ENCODE results near the gene PPFIA1. TPM values are rescaled to one million over a fixed set of nuclear protein-coding genes. Genes with fewer than 3 reads are reported as not detected.

PPFIA1 gene
- total RNA-seq, 1 experiment from 2014 or later = 35.0 TPM

DNA sequence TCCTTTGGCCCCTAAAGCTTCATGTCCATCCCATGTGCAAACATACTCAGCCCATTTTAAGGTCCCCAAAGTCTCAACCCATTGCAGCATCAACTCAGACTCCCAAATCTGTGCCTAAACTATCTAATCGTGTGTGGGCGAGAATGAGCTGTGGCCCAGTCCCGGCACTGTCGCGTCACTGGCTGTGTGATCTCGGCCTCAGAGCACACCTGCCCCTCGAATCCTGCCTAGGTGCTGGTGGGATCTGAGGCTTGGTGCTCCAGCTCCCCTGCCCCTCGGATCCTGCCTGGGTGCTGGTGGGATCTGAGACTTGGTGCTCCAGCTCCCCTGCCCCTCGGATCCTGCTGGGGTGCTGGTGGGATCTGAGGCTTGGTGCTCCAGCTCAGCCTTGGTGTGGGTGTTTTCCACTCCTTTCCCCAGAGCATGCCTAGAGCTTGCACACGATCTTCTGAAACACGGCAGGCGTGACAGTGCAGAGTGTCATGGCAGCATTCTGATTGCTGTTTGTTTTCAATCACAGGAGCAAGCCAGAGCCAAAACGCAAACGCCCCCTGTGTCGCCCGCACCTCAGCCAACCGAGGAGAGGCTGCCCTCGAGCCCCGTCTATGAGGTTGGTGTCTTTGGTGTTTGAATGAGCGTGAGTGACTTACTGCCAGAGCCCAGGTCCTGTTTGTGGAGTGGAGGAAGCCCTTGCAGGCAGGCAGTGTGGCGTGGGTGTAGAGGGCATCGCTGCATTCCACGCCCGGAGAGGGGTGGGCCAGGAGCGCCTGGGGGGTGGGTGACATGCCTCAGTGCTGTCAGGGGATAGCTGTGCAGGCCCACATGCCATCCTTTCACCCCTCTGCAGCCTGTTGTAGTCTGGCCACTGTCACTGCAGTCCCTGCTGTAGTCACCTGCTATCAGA, 160.4 kb downstream of the PPFIA1 start:
- no peak for DNase-seq
- Histone ChIP-seq H3K27me3 (no peaks in the 10 kb centered on the region), H3K4me1 (peaks cover 19% of the 10 kb centered on the region), H3K9me3 (replicated peaks) (no peaks in the 10 kb centered on the region), H3K27ac (no peak overlapping the region), H3K36me3 (peaks cover 17% of the 10 kb centered on the region; the same call in 1 of the 2 replicates), H3K4me3 (no peak overlapping the region)

DNA sequence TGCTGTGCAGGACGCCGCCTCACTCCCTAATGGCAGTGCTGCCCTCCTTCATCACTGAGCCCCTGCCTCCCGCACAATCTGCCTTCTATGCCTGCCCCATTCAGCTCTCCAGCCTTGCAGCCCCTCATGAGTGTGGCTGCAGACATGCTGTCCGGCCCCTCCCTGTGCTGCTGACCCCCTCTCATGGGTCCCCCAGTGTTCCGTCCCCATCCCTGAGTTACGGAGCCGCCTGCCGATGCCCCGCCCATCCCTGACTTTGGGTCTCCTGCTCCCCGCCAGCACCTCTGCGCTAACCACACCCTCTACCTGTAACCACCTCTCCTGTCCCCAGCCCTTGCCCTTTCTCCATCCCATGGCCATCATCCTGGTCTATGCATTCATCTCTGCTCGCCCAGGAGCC, 161.1 kb downstream of the PPFIA1 start:
- H3K9me3 ChIP-seq (replicated peaks) = no peaks in the 10 kb centered on the region
- DNase-seq = no peak
- H3K4me1 ChIP-seq = peaks cover 19% of the 10 kb centered on the region
- no peak overlapping the region for H3K27ac ChIP-seq
- peaks cover 20% of the 10 kb centered on the region; the same call in 1 of the 2 replicates for H3K36me3 ChIP-seq
- no peak overlapping the region for H3K4me3 ChIP-seq
- H3K27me3 ChIP-seq = no peaks in the 10 kb centered on the region

DNA sequence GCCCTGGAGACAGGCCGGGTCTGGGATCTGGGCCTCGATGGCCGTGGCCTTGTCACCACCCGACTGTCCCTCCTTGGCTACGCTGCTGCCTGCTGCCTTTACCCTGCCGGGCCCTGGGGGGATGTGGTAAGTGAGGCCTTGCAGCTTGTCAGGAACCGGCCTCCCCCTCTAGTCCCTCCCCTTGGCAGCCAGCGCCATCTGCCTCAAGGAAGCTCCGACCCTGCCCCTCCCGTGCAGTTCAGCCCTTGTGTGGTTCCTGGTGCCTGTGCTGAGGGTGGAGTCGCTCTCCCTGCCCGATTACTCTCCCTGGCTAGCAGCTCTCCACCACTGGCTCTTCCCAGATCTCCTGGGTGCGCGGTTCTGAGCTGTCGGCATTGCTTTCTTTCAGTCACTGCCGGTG, 161.6 kb downstream of the PPFIA1 start:
- H3K36me3 ChIP-seq = peaks cover 25% of the 10 kb centered on the region; the same call in 1 of the 2 replicates
- peaks cover 19% of the 10 kb centered on the region for H3K4me1 ChIP-seq
- DNase-seq = no peak
- no peaks in the 10 kb centered on the region for H3K27me3 ChIP-seq
- no peaks in the 10 kb centered on the region for H3K9me3 ChIP-seq (replicated peaks)
- no peak overlapping the region for H3K27ac ChIP-seq
- H3K4me3 ChIP-seq = no peak overlapping the region

DNA sequence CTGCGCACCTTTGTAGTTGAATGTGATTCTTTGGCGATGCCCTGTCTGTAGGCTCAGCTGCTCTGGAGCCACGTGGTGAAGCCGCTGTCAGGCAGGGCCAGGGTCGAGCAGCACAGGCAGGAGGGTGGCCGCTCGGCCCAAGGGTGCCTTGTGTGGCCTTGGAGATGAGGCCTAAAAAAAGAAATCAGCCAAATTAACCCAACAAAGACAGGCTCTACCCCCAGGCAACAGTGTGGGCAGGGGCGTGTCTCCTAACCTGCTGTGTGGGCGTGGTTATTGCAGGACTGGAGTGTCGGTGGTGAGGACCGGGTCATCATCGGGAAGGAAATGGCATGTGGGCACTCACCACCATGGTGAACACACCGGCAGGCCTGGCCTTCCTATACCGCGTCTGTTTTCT, 162.1 kb downstream of the PPFIA1 start:
- Histone ChIP-seq H3K27me3 (no peaks in the 10 kb centered on the region), H3K27ac (no peak overlapping the region), H3K36me3 (peaks cover 25% of the 10 kb centered on the region; the same call in 1 of the 2 replicates), H3K4me3 (no peak overlapping the region), H3K4me1 (peaks cover 19% of the 10 kb centered on the region), H3K9me3 (replicated peaks) (no peaks in the 10 kb centered on the region)
- DNase-seq = no peak

DNA sequence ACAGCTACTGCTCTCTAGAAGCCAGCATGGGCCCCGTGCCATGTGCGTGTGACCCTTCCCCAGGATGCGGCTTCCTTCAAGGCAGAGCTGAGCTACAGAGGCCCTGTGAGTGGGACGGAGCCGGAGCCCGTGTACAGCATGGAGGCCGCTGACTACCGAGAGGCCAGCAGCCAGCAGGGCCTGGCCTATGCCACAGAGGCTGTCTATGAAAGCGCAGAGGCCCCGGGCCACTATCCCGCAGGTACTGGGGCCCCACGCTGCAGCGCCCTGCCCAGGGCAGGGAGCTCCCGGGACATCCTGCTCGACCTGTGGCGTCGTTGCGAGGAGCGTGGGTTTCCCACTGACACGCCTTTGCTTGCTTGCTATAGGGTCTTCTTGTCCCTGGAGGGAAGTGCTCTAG, 162.5 kb downstream of the PPFIA1 start:
- H3K9me3 ChIP-seq (replicated peaks) = no peaks in the 10 kb centered on the region
- H3K27me3 ChIP-seq = no peaks in the 10 kb centered on the region
- H3K27ac ChIP-seq = no peak overlapping the region
- peaks cover 19% of the 10 kb centered on the region for H3K4me1 ChIP-seq
- no peak overlapping the region for H3K4me3 ChIP-seq
- H3K36me3 ChIP-seq = peaks cover 25% of the 10 kb centered on the region; the same call in 1 of the 2 replicates
- DNase-seq = no peak

DNA sequence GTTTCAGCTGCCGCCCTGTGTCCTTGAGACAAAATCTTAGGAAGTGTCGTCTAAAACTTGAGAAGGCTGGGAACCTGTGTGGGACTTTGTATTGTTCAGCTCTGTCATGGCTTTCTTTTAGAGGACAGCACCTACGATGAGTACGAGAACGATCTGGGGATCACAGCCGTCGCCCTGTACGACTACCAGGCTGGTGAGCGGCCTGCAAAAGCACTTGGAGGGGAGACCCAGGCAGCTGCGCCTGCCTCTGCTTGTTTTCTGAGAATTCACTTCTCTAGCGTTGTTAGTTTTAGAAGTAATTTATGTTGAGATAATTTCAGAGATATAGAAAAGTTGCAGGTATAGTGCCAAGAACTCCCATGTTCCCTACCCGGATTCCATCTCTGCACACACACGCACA, 163.0 kb downstream of the PPFIA1 start:
- H3K4me1 ChIP-seq = peaks cover 19% of the 10 kb centered on the region
- peaks cover 25% of the 10 kb centered on the region; the same call in 1 of the 2 replicates for H3K36me3 ChIP-seq
- H3K27me3 ChIP-seq = no peaks in the 10 kb centered on the region
- H3K4me3 ChIP-seq = no peak overlapping the region
- no peaks in the 10 kb centered on the region for H3K9me3 ChIP-seq (replicated peaks)
- DNase-seq = no peak
- H3K27ac ChIP-seq = no peak overlapping the region; the same call in 1 of the 2 replicates

Other genes starting within 250 kb of the PPFIA1 start
- gene ANO1, start 192.4 kb upstream of the PPFIA1 start, total RNA-seq (2014; rRNA removed; shearing (Covaris generic)) = 0.43 and 1.6 TPM in 2 replicates
- 17.7 and 17.9 TPM in 2 replicates for gene FADD, start 67.4 kb upstream of the PPFIA1 start, total RNA-seq (2014; rRNA removed; shearing (Covaris generic))
- 56.4 and 71.3 TPM in 2 replicates for gene CTTN, start 127.8 kb downstream of the PPFIA1 start, total RNA-seq (2014; rRNA removed; shearing (Covaris generic))